Progenitor cell of endocrine pancreas (in vitro differentiated cells): ENCODE results near the gene WDFY3. TPM values are rescaled to one million over a fixed set of nuclear protein-coding genes. Genes with fewer than 3 reads are reported as not detected.

Experiments used
- DNase-seq: peaks from one replicate; pipeline ENCODE4 v3.0.0; 2021; ENCODE audit warnings: low spot score; ENCODE audit not compliant: unreplicated experiment
- H3K27ac Mint-ChIP-seq: 2 replicates; pipeline ENCODE4 v1.8.0; 2021; ENCODE audit warnings: mild to moderate bottlenecking, moderate library complexity, mixed read lengths
- H3K27me3 Mint-ChIP-seq: 2 replicates; pipeline ENCODE4 v1.8.0; 2021; ENCODE audit warnings: mixed read lengths
- H3K36me3 Mint-ChIP-seq: 2 replicates; pipeline ENCODE4 v1.8.0; 2022; ENCODE audit warnings: mixed read lengths; ENCODE audit not compliant: insufficient read depth
- H3K4me1 Mint-ChIP-seq: 2 replicates; pipeline ENCODE4 v1.8.0; 2021; ENCODE audit warnings: low read depth, mixed read lengths
- H3K4me3 Mint-ChIP-seq: 2 replicates; pipeline ENCODE4 v1.8.0; 2021; ENCODE audit warnings: low read depth, mild to moderate bottlenecking, moderate library complexity, mixed read lengths
- H3K9me3 Mint-ChIP-seq: 2 replicates; pipeline ENCODE4 v1.8.0; 2021; ENCODE audit warnings: low read depth, mixed read lengths
- total RNA-seq: library from RNA; stranded (reverse); gene quantifications from 2 replicates; pipeline ENCODE4 v1.2.1, GENCODE V29; 2021
- TF ChIP-seq, protein P1 (sequence below): fragments of 200-600 bp; sonication (generic); IDR thresholded peaks from one replicate; pipeline ENCODE4 v1.5.0; 2021; ENCODE audit warnings: antibody characterized with exemption, mild to moderate bottlenecking; ENCODE audit not compliant: unreplicated experiment

The WDFY3 gene
- total RNA-seq, 1 donor from 2014 or later: 115 TPM

DNA sequence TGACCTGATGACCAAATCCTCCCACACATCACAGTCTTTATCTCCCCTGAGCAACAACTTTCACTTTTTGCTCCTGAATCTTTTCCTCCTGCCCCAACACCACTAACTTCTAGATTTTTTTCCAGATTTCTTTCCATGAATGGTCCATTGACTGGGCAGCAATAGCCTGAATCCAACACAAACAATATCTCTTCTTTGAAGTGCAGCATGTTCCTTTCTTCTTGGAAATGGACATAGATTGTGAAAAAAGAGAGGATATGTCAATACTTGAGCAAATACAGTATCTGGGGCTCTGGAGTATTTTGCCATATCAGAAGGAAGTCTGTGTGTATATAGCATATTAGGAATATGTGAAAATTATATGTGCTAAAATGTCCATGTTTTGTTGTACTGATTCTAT, 328.4 kb downstream of the WDFY3 start:
- Mint-ChIP-seq H3K4me3 (no peak overlapping the region), H3K27me3 (no peaks in the 10 kb centered on the region), H3K36me3 (peaks cover 11% of the 10 kb centered on the region), H3K27ac (no peak overlapping the region), H3K9me3 (no peaks in the 10 kb centered on the region), H3K4me1 (no peaks in the 10 kb centered on the region)
- TF ChIP-seq, protein P1, sequence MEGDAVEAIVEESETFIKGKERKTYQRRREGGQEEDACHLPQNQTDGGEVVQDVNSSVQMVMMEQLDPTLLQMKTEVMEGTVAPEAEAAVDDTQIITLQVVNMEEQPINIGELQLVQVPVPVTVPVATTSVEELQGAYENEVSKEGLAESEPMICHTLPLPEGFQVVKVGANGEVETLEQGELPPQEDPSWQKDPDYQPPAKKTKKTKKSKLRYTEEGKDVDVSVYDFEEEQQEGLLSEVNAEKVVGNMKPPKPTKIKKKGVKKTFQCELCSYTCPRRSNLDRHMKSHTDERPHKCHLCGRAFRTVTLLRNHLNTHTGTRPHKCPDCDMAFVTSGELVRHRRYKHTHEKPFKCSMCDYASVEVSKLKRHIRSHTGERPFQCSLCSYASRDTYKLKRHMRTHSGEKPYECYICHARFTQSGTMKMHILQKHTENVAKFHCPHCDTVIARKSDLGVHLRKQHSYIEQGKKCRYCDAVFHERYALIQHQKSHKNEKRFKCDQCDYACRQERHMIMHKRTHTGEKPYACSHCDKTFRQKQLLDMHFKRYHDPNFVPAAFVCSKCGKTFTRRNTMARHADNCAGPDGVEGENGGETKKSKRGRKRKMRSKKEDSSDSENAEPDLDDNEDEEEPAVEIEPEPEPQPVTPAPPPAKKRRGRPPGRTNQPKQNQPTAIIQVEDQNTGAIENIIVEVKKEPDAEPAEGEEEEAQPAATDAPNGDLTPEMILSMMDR: no peak
- no peak for DNase-seq

DNA sequence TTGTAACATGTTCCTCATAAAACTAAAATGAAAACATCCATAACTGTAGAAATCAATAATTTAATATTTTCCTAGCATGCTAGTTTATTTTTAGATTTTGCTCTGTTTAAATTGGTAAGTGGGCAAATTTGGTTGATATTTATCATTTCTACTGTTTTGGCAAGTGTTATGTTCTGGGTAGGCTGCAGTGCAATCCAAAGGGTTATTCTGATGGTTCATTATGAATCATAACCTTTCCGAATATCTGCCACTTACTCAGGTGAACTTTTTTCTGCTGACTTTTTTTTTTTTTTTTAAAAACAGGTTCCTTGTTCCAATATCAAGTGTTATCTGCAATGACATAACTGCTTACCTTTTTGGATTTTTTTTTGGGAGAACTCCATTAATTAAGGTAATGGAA, 331.5 kb downstream of the WDFY3 start:
- TF ChIP-seq, protein P1: no peak

DNA sequence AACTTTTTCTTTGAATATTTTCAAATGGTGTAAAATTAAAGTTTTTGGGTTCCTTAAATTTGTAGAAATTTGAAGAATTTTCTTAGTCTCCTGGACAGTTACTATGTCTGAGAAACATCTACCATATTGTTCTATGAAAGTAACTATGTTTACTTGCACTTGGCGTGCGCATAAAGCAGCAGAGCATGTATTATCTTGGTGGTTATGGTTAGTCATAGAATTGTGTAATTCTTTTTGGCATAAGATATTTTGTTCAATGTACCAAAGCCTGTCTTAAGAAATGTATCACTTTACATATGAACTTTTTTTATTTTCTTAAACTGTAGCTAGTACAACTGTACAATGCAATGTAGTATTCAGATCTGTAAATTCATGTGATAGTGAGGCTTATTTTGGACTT, 334.4 kb downstream of the WDFY3 start:
- DNase-seq: no peak
- no peaks in the 10 kb centered on the region for H3K27me3 Mint-ChIP-seq
- H3K9me3 Mint-ChIP-seq: no peaks in the 10 kb centered on the region
- peaks cover 3% of the 10 kb centered on the region for H3K4me1 Mint-ChIP-seq
- no peak overlapping the region for H3K4me3 Mint-ChIP-seq
- H3K36me3 Mint-ChIP-seq: peaks cover 12% of the 10 kb centered on the region
- H3K27ac Mint-ChIP-seq: no peak overlapping the region
- TF ChIP-seq, protein P1: no peak

More for the DNA sequence above, 331.5 kb downstream of the WDFY3 start:
- no peaks in the 10 kb centered on the region for H3K9me3 Mint-ChIP-seq
- no peak overlapping the region for H3K4me3 Mint-ChIP-seq
- no peak overlapping the region for H3K27ac Mint-ChIP-seq
- H3K36me3 Mint-ChIP-seq: peaks cover 14% of the 10 kb centered on the region
- H3K4me1 Mint-ChIP-seq: peaks cover 1% of the 10 kb centered on the region
- DNase-seq: no peak
- H3K27me3 Mint-ChIP-seq: no peaks in the 10 kb centered on the region

DNA sequence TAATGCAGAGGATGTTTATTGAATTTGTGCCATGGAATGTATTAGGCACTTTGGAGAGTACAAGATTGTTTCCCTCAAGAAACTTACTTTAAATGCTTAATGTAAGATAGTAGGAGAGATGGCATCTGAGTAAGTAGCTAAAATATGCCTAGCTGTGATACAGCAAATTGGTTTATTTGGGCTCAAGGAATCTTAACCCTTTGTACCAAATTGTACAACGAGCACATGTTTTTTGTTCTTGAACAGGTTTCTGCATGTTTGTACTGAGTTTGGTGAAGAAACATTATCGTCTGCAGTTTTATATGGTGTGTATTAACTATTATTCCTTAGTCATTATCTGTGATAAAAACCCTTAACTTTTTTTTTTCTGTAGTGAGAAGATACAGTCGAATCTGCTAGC, 334.9 kb downstream of the WDFY3 start:
- Mint-ChIP-seq H3K27me3 (no peaks in the 10 kb centered on the region), H3K27ac (no peak overlapping the region), H3K4me3 (no peak overlapping the region), H3K36me3 (peaks cover 9% of the 10 kb centered on the region), H3K4me1 (peaks cover 7% of the 10 kb centered on the region), H3K9me3 (no peaks in the 10 kb centered on the region)
- no peak for DNase-seq
- TF ChIP-seq, protein P1: no peak

DNA sequence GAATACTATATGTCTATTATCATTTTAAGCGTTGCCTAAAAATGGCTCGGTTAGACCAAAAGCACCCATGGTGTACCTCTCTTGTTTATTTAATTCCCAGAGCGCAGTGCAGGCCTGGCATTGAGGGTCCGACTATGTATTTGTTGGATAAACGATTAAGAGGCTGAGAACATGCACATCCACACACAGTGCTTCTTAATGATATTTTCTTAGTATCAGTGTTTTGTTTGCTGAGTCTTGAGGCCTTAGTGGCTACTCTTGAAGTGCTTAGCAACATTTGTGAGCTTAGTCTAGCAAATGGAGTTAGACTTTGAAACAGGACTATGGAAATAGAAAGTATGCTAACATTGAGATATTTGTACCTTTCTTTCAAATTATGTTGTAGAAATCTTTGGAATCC, 339.8 kb downstream of the WDFY3 start:
- Mint-ChIP-seq H3K9me3 (no peaks in the 10 kb centered on the region), H3K4me3 (no peak overlapping the region), H3K27me3 (no peaks in the 10 kb centered on the region), H3K4me1 (peaks cover 15% of the 10 kb centered on the region), H3K36me3 (peaks cover 11% of the 10 kb centered on the region), H3K27ac (no peak overlapping the region)
- no peak for DNase-seq
- TF ChIP-seq, protein P1: no peak
